ENCODE results near the gene CREBRF.
"Not testable (repeated sequence)": the region's sequence is repeated elsewhere in the genome, so short reads cannot be mapped to it uniquely, and the experiment has no call there.

Gene CREBRF

GRCh38 chr5:173055983-173056782 lies at the start of gene CREBRF:
TSS of gene CREBRF (plus strand) at chr5:173056352. CDS start at chr5:173080776, 24,424 bp downstream.
- in situ Hi-C loops (cut with HindIII; ENCODE audit: low sequenced_read_pairs) = no loop called here

- in situ Hi-C loops (cut with HindIII; ENCODE audit: low sequenced_read_pairs) = no loop called here
Measured at GRCh38 chr5:173010021-173010420, 46.1 kb upstream of the CREBRF start.

GRCh38 chr5:173010547-173011464 lies 45.3 kb upstream of the CREBRF start:
- in situ Hi-C loops (cut with HindIII; ENCODE audit: low sequenced_read_pairs) = no loop called here

GRCh38 chr5:173011566-173011965 lies 44.6 kb upstream of the CREBRF start:
- in situ Hi-C loops (cut with HindIII; ENCODE audit: low sequenced_read_pairs) = no loop called here

- in situ Hi-C loops (cut with HindIII; ENCODE audit: low sequenced_read_pairs) = no loop called here
Measured at GRCh38 chr5:173012882-173013281, 43.3 kb upstream of the CREBRF start.

GRCh38 chr5:173014671-173015070 lies 41.5 kb upstream of the CREBRF start:
- in situ Hi-C loops (cut with HindIII; ENCODE audit: low sequenced_read_pairs) = no loop called here

GRCh38 chr5:173015192-173015591 lies 41.0 kb upstream of the CREBRF start:
- in situ Hi-C loops (cut with HindIII; ENCODE audit: low sequenced_read_pairs) = no loop called here

- in situ Hi-C loops (cut with HindIII; ENCODE audit: low sequenced_read_pairs) = no loop called here
Measured at GRCh38 chr5:173015598-173016455, 40.3 kb upstream of the CREBRF start.

- in situ Hi-C loops (cut with HindIII; ENCODE audit: low sequenced_read_pairs) = no loop called here
Measured at GRCh38 chr5:173016598-173017046, 39.5 kb upstream of the CREBRF start.

- in situ Hi-C loops (cut with HindIII; ENCODE audit: low sequenced_read_pairs) = not testable (repeated sequence)
Measured at GRCh38 chr5:173017087-173017486, 39.1 kb upstream of the CREBRF start.

GRCh38 chr5:173018358-173018757 lies 37.8 kb upstream of the CREBRF start:
- in situ Hi-C loops (cut with HindIII; ENCODE audit: low sequenced_read_pairs) = no loop called here

GRCh38 chr5:173020154-173020581 lies 36.0 kb upstream of the CREBRF start:
- in situ Hi-C loops (cut with HindIII; ENCODE audit: low sequenced_read_pairs) = no loop called here

GRCh38 chr5:173020643-173021042 lies 35.5 kb upstream of the CREBRF start:
- in situ Hi-C loops (cut with HindIII; ENCODE audit: low sequenced_read_pairs) = no loop called here

- in situ Hi-C loops (cut with HindIII; ENCODE audit: low sequenced_read_pairs) = no loop called here
Measured at GRCh38 chr5:173025651-173026050, 30.5 kb upstream of the CREBRF start.

- in situ Hi-C loops (cut with HindIII; ENCODE audit: low sequenced_read_pairs) = no loop called here
Measured at GRCh38 chr5:173027905-173028304, 28.2 kb upstream of the CREBRF start.

GRCh38 chr5:173028811-173029327 lies 27.3 kb upstream of the CREBRF start:
- in situ Hi-C loops (cut with HindIII; ENCODE audit: low sequenced_read_pairs) = no loop called here

- in situ Hi-C loops (cut with HindIII; ENCODE audit: low sequenced_read_pairs) = no loop called here
Measured at GRCh38 chr5:173029499-173029921, 26.6 kb upstream of the CREBRF start.

GRCh38 chr5:173032096-173032495 lies 24.1 kb upstream of the CREBRF start:
- in situ Hi-C loops (cut with HindIII; ENCODE audit: low sequenced_read_pairs) = not testable (repeated sequence)

GRCh38 chr5:173032730-173033129 lies 23.4 kb upstream of the CREBRF start:
- in situ Hi-C loops (cut with HindIII; ENCODE audit: low sequenced_read_pairs) = no loop called here

- in situ Hi-C loops (cut with HindIII; ENCODE audit: low sequenced_read_pairs) = no loop called here
Measured at GRCh38 chr5:173033923-173034322, 22.2 kb upstream of the CREBRF start.
